ENCODE results near the gene ZNF660.
"Not testable (repeated sequence)": the region's sequence is repeated elsewhere in the genome, so short reads cannot be mapped to it uniquely, and the experiment has no call there.

ZNF660 gene

GRCh38 chr3:44584646-44585501, at the start of gene ZNF660:
ZNF660 (plus strand) TSS chr3:44584964; CDS start chr3:44594194, 9,230 bp downstream.
- peak; percentile 64 for DNase-seq (ENCODE audit: low spot score)

- no peak for DNase-seq (ENCODE audit: low spot score)
Observed at GRCh38 chr3:44535364-44535763, 49.4 kb upstream of the ZNF660 start.

GRCh38 chr3:44544811-44545210, 40.0 kb upstream of the ZNF660 start:
- DNase-seq (ENCODE audit: low spot score) = not testable (repeated sequence)

- DNase-seq (ENCODE audit: low spot score) = peak; percentile 85
Observed at GRCh38 chr3:44554626-44555592, 29.9 kb upstream of the ZNF660 start, which contains the start of gene ZKSCAN7. ZKSCAN7 (plus strand) TSS chr3:44555193; CDS start chr3:44557048, 1,855 bp downstream.

GRCh38 chr3:44555723-44556122, 29.0 kb upstream of the ZNF660 start:
- no peak for DNase-seq (ENCODE audit: low spot score)

- no peak for DNase-seq (ENCODE audit: low spot score)
Observed at GRCh38 chr3:44557074-44557473, 27.7 kb upstream of the ZNF660 start.

- DNase-seq (ENCODE audit: low spot score) = no peak
Observed at GRCh38 chr3:44561076-44561475, 23.7 kb upstream of the ZNF660 start.

GRCh38 chr3:44562147-44562546, 22.6 kb upstream of the ZNF660 start:
- no peak for DNase-seq (ENCODE audit: low spot score)

- DNase-seq (ENCODE audit: low spot score) = no peak
Observed at GRCh38 chr3:44568561-44568960, 16.2 kb upstream of the ZNF660 start.

GRCh38 chr3:44571024-44571423, 13.7 kb upstream of the ZNF660 start:
- DNase-seq (ENCODE audit: low spot score) = no peak

GRCh38 chr3:44576613-44577012, 8.2 kb upstream of the ZNF660 start:
- no peak for DNase-seq (ENCODE audit: low spot score)

GRCh38 chr3:44577354-44577952, 7.3 kb upstream of the ZNF660 start:
- not testable (repeated sequence) for DNase-seq (ENCODE audit: low spot score)

GRCh38 chr3:44578316-44578715, 6.4 kb upstream of the ZNF660 start:
- DNase-seq (ENCODE audit: low spot score) = not testable (repeated sequence)

GRCh38 chr3:44578924-44579515, 5.7 kb upstream of the ZNF660 start:
- DNase-seq (ENCODE audit: low spot score) = not testable (repeated sequence)

- DNase-seq (ENCODE audit: low spot score) = not testable (repeated sequence)
Observed at GRCh38 chr3:44579749-44580148, 5.0 kb upstream of the ZNF660 start.

- DNase-seq (ENCODE audit: low spot score) = not testable (repeated sequence)
Observed at GRCh38 chr3:44580971-44581370, 3.8 kb upstream of the ZNF660 start.

- DNase-seq (ENCODE audit: low spot score) = no peak
Observed at GRCh38 chr3:44596621-44597020, 11.9 kb downstream of the ZNF660 start.

GRCh38 chr3:44601749-44602148, 17.0 kb downstream of the ZNF660 start:
- DNase-seq (ENCODE audit: low spot score) = no peak

GRCh38 chr3:44612678-44613077, 27.9 kb downstream of the ZNF660 start:
- no peak for DNase-seq (ENCODE audit: low spot score)

GRCh38 chr3:44624749-44625480, 40.2 kb downstream of the ZNF660 start, which contains the start of gene ZNF197:
ZNF197 (plus strand) TSS chr3:44625036; CDS start chr3:44629155, 4,119 bp downstream.
- DNase-seq (ENCODE audit: low spot score) = peak; percentile 64

- DNase-seq (ENCODE audit: low spot score) = no peak
Observed at GRCh38 chr3:44628716-44629115, 44.0 kb downstream of the ZNF660 start.

Data from germinal center (tissue), 1 donor.